GM06990 (cell line): Measurements from ENCODE around the gene CORIN.

ENCODE experiments used
- DNase-seq: peaks from one replicate; pipeline ENCODE4 v3.0.0-alpha.2; 2011; ENCODE audit not compliant: insufficient read length; ENCODE audit errors: extremely low read depth
- H3K27me3 ChIP-seq: replicated peaks from 2 replicates; pipeline ENCODE4 v1.6.0; 2011; ENCODE audit warnings: low read length; ENCODE audit not compliant: control insufficient read depth, insufficient read depth
- H3K36me3 ChIP-seq: 2 replicates; pipeline ENCODE4 v1.5.1; 2011; ENCODE audit warnings: low read length; ENCODE audit not compliant: control insufficient read depth, insufficient read depth
- H3K4me3 ChIP-seq: replicated peaks from 2 replicates; pipeline ENCODE4 v1.5.1; 2011; ENCODE audit warnings: low read depth, mild to moderate bottlenecking, control low read depth, low read length
- TF ChIP-seq, protein P1 (sequence below): IDR thresholded peaks from 2 replicates; pipeline ENCODE4 v1.5.1; 2011; ENCODE audit warnings: low read length, control low read depth, mild to moderate bottlenecking, inconsistent platforms; ENCODE audit not compliant: insufficient read depth, poor library complexity, severe bottlenecking

Gene CORIN

DNA sequence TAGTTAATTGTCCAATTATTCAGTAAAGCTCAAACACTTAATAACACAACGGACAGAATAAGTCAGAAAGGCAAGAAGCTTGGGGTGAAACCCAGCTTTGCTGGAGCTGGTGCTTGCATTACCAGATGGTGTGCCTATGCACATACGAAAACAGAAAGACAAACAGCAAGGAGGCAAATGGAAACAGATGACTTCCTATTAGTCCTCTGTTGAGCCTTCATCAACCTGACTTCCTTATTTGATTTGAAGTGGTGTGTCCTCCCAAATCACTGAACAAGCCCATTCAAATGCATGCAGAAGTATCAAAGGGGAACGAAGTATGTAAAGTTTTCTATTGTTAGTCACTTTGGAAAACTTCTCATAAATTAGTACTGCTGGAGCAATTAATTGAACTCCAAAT is 186.6 kb downstream of the CORIN start:
- no peak overlapping the region for H3K4me3 ChIP-seq
- DNase-seq, result no peak
- no peaks in the 10 kb centered on the region for H3K27me3 ChIP-seq
- TF ChIP-seq, protein P1, sequence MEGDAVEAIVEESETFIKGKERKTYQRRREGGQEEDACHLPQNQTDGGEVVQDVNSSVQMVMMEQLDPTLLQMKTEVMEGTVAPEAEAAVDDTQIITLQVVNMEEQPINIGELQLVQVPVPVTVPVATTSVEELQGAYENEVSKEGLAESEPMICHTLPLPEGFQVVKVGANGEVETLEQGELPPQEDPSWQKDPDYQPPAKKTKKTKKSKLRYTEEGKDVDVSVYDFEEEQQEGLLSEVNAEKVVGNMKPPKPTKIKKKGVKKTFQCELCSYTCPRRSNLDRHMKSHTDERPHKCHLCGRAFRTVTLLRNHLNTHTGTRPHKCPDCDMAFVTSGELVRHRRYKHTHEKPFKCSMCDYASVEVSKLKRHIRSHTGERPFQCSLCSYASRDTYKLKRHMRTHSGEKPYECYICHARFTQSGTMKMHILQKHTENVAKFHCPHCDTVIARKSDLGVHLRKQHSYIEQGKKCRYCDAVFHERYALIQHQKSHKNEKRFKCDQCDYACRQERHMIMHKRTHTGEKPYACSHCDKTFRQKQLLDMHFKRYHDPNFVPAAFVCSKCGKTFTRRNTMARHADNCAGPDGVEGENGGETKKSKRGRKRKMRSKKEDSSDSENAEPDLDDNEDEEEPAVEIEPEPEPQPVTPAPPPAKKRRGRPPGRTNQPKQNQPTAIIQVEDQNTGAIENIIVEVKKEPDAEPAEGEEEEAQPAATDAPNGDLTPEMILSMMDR, result no peak
- no peaks in the 10 kb centered on the region for H3K36me3 ChIP-seq

DNA sequence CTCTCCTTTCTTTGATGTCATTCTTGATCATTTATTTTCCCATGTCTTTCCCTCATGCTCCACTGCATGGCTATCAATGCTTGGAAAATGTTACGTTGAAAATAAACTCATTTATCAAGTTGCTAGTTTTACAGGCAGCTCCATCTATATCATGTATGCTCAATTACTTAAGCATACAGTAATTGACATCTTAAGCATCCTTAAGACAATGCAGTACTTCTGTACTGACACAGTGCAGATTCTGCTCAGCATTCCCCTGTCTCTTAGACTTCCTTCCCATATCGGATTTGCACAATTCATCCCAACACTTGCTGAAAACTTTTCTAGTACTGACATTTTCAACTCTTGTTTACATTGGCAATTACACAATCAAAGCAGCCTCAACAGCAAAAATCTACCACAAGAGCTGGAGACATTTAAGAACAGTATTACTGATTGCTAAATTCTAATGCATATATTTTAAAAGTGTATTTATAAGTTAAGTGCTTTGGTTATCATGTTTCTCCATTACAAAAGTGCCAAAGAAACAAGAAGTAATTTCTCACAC is 187.2 kb downstream of the CORIN start:
- Histone ChIP-seq H3K27me3 (no peaks in the 10 kb centered on the region), H3K4me3 (no peak overlapping the region), H3K36me3 (no peaks in the 10 kb centered on the region)
- TF ChIP-seq, protein P1, result no peak
- no peak for DNase-seq

DNA sequence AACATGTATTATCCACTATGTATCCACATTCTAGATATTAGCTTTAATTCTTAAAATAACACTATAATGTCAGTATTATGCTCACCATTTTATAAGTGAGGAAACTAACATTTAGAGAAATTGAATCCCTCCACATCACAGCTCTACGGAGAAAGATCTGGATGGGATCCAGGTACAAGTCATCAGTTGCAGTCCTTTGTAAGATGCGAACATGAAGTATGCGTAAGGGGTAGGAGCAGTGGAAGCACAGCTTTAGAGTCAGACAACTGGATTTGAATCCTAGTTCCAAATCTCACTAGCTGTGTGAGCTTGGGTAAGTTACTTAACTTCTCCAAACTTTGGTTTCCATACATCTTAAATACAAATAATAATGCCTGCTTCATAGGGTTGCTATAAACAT is 190.3 kb downstream of the CORIN start:
- DNase-seq, result no peak
- TF ChIP-seq, protein P1, result no peak
- no peaks in the 10 kb centered on the region for H3K27me3 ChIP-seq
- no peaks in the 10 kb centered on the region for H3K36me3 ChIP-seq
- H3K4me3 ChIP-seq, result no peak overlapping the region

DNA sequence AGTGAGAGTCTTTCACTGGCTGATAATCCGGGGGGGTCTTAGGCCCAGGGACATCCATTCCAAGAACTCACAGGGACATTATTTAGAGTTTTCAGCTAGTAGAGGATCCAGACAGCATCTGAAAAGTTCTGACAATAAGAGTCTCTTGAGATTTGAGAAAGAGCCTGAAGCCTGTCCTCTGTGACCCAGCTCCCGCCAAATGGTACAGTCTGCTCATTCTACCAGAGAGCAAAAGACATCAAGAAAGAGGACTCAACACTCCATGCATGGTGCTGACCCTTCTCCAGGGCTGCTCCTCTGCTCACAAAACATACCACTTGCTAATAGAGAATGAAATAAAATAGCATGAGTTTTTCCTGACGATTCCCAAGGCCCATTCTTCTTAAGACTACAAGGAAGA is 190.8 kb downstream of the CORIN start:
- no peaks in the 10 kb centered on the region for H3K36me3 ChIP-seq
- TF ChIP-seq, protein P1, result no peak
- H3K4me3 ChIP-seq, result no peak overlapping the region
- H3K27me3 ChIP-seq, result no peaks in the 10 kb centered on the region
- DNase-seq, result no peak

DNA sequence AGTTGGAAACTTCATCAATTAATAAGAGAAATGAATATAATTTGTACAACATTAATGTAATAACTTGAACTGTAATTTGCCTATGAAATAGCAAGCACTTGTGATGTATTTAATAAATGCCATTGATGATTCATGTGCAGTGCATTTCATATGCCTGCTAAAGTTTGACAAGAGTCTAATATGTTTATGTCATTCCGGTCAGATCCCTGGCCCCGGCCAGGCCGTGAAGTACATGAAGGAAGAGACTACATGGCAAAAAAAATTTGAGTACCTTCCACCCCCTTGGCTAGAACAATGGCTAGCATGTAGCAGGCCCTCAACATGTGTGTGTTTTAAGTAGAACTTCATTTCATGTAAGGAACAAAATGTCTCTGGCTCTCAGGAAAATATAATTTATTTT is 191.5 kb downstream of the CORIN start:
- no peak for DNase-seq
- Histone ChIP-seq H3K4me3 (no peak overlapping the region), H3K36me3 (no peaks in the 10 kb centered on the region), H3K27me3 (no peaks in the 10 kb centered on the region)
- TF ChIP-seq, protein P1, result no peak

DNA sequence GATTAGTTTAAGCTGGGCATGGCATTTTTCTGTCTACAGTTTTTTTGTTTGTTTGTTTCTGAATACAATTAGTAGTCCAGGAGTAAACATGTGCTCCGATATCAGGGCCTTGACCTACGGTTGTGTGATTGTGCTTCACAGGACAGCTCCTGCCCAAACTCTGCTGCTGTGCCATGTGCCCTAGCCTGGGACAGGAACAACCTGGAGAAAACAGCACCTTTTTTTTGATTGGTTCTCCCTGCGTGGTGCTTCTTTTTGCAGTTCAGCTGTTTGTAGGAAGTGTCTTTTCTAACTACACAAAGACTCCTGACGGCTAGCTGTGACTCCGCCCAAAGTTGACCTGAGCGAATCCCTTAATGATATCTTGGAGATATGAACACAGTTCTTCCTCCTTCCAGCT is 194.0 kb downstream of the CORIN start:
- no peaks in the 10 kb centered on the region for H3K27me3 ChIP-seq
- TF ChIP-seq, protein P1, result no peak
- no peak for DNase-seq
- H3K36me3 ChIP-seq, result no peaks in the 10 kb centered on the region
- H3K4me3 ChIP-seq, result no peak overlapping the region
